Measurements from ENCODE around the gene IGSF9B. TPM values are rescaled to one million over a fixed set of nuclear protein-coding genes. Genes with fewer than 3 reads are reported as not detected.

IGSF9B gene
- total and polyA plus RNA-seq, 2 experiments from 2014 or later = 0.04 TPM; not detected in 1

DNA sequence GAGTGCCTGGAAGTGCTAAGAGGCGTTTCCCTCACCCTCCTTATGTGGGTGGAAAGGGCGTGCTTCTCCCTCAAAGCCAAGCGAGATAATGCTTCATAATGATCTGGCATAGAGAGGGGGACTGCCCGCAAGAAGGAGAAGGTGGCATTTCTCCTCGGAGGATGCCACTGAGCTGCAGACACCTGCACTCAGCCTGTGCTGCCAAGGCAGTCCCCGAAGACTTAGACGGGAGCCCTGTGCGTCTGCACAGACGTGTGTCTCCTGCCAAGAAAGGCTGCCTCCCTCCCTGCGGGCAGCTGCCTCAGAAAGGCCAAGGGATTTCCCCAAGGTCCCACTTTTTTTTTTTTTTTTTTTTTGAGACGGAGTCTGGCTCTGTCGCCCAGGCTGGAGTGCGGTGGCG, 63.4 kb downstream of the IGSF9B start:
- no peaks in the 10 kb centered on the region for H4K20me1 ChIP-seq (ENCODE audit: insufficient read depth)
- TF ChIP-seq EZH2 (IDR thresholded peaks at IDR 0.05; ENCODE audit: insufficient read depth, poor library complexity, severe bottlenecking) = no peak
- TF ChIP-seq EZH2phosphoT487 (IDR thresholded peaks at IDR 0.05; ENCODE audit: insufficient read depth, low read depth) = no peak
- no peak overlapping the region for H2AFZ ChIP-seq
- no peaks in the 10 kb centered on the region for H3F3A ChIP-seq (ENCODE audit: insufficient read depth)
- H3K79me2 ChIP-seq (ENCODE audit: insufficient read depth) = no peaks in the 10 kb centered on the region
- no peak overlapping the region for H3K4me2 ChIP-seq (ENCODE audit: unreplicated experiment)
- no peak for DNase-seq
- 40 to 48% methylated on average over 12 to 14 of the region's 14 CpGs for WGBS, 2 experiments (ENCODE audit: low coverage in 1 of 2, low lambda C conversion rate in 2 of 2, missing lambda C conversion rate in 2 of 2)
- no peaks in the 10 kb centered on the region for H3K36me3 ChIP-seq (ENCODE audit: low read depth)
- H3K9me2 ChIP-seq (ENCODE audit: insufficient read depth) = no peaks in the 10 kb centered on the region
- no peak overlapping the region for H3K4me3 ChIP-seq
- no peaks in the 10 kb centered on the region for H3K27me3 ChIP-seq (replicated peaks; ENCODE audit: insufficient read depth)
- H3K27ac ChIP-seq = no peak overlapping the region
- no peaks in the 10 kb centered on the region for H3K9me3 ChIP-seq (ENCODE audit: low read depth)
- in situ Hi-C loops (cut with MboI) = no loop called here
- no peaks in the 10 kb centered on the region for H3K4me1 ChIP-seq (ENCODE audit: insufficient read depth)
- H3K9ac ChIP-seq = no peak overlapping the region

DNA sequence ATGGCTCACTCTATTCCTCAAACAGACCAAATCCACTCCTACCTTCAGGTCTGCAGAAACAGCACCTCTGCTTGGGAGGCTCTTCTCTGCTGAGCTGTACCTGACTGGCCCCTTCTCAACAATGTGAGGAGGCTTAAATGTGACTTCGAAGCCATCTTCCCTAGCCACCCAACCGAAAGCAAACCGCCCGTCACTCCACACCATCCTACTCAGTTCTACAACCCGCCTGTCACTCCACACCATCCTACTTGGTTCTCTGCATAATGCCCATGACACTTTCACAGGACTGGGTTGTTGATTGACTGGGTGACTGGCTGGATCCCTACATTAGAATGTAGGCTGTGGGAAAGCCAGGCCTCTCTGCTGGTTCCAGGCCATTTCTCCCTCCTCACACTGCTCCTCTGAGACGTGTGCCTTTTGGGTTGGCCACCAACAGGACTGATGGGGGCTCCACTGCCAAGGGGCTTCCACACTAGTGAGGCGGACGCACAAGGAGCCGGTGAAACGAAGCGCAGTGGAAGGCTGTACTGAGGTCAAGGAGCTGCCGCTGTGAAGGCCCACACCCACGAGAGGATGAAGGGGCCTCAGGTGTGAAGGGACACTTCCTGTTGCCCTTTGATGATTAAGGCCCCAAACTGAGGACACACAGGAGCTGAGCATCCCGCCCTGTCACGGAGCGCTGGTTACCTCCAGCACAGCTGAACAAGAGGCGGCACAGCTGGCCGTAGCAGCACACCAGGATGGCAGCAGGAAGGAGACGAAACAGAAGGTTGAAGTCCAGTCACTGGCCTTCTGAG, 64.0 kb downstream of the IGSF9B start:
- Histone ChIP-seq H3K4me3 (no peak overlapping the region), H3K27ac (no peak overlapping the region), H3K9ac (no peak overlapping the region), H3K9me2 (ENCODE audit: insufficient read depth) (no peaks in the 10 kb centered on the region), H2AFZ (no peak overlapping the region), H3K36me3 (ENCODE audit: low read depth) (no peaks in the 10 kb centered on the region), H4K20me1 (ENCODE audit: insufficient read depth) (no peaks in the 10 kb centered on the region), H3K4me1 (ENCODE audit: insufficient read depth) (no peaks in the 10 kb centered on the region), H3K79me2 (ENCODE audit: insufficient read depth) (no peaks in the 10 kb centered on the region), H3F3A (ENCODE audit: insufficient read depth) (no peaks in the 10 kb centered on the region), H3K27me3 (replicated peaks; ENCODE audit: insufficient read depth) (no peaks in the 10 kb centered on the region), H3K4me2 (ENCODE audit: unreplicated experiment) (no peak overlapping the region), H3K9me3 (ENCODE audit: low read depth) (no peaks in the 10 kb centered on the region)
- TF ChIP-seq EZH2 (IDR thresholded peaks at IDR 0.05; ENCODE audit: insufficient read depth, poor library complexity, severe bottlenecking) (no peak), EZH2phosphoT487 (IDR thresholded peaks at IDR 0.05; ENCODE audit: insufficient read depth, low read depth) (no peak)
- in situ Hi-C loops (cut with MboI) = no loop called here
- WGBS, 2 experiments (ENCODE audit: low coverage in 1 of 2, low lambda C conversion rate in 2 of 2, missing lambda C conversion rate in 2 of 2) = 56% methylated on average over 19 of the region's 19 CpGs
- no peak for DNase-seq

DNA sequence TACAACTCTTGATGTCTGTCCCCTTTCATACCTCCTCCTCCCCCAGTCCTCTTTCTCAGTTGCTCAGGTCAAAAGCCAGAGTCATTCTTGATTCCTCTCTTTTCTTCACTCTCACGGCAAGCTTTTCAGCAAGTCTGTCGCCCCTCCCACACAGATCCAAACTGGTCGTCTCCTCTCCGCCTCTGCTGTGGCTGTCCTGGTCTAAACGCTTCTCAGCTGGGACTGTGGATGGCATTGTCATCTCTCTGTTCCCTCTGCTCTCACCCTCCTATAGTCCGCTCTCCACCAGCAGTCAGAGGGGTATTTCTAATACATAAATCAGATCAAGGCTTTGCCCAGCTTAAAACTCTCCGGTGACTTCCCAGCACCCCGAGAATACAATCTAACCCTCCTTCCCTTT, 64.6 kb downstream of the IGSF9B start:
- Histone ChIP-seq H3K9me3 (ENCODE audit: low read depth) (no peaks in the 10 kb centered on the region), H3K9ac (no peak overlapping the region), H3F3A (ENCODE audit: insufficient read depth) (no peaks in the 10 kb centered on the region), H4K20me1 (ENCODE audit: insufficient read depth) (no peaks in the 10 kb centered on the region), H3K79me2 (ENCODE audit: insufficient read depth) (no peaks in the 10 kb centered on the region), H3K4me2 (ENCODE audit: unreplicated experiment) (no peak overlapping the region), H3K27ac (no peak overlapping the region), H3K27me3 (replicated peaks; ENCODE audit: insufficient read depth) (no peaks in the 10 kb centered on the region), H3K4me1 (ENCODE audit: insufficient read depth) (no peaks in the 10 kb centered on the region), H3K4me3 (no peak overlapping the region), H3K9me2 (ENCODE audit: insufficient read depth) (no peaks in the 10 kb centered on the region), H3K36me3 (ENCODE audit: low read depth) (no peaks in the 10 kb centered on the region), H2AFZ (no peak overlapping the region)
- in situ Hi-C loops (cut with MboI) = no loop called here
- DNase-seq = no peak
- 25 to 42% methylated on average over 8 of the region's 8 CpGs for WGBS, 2 experiments (ENCODE audit: low coverage in 1 of 2, low lambda C conversion rate in 2 of 2, missing lambda C conversion rate in 2 of 2)
- no peak for TF ChIP-seq EZH2phosphoT487 (IDR thresholded peaks at IDR 0.05; ENCODE audit: insufficient read depth, low read depth)
- TF ChIP-seq EZH2 (IDR thresholded peaks at IDR 0.05; ENCODE audit: insufficient read depth, poor library complexity, severe bottlenecking) = no peak

DNA sequence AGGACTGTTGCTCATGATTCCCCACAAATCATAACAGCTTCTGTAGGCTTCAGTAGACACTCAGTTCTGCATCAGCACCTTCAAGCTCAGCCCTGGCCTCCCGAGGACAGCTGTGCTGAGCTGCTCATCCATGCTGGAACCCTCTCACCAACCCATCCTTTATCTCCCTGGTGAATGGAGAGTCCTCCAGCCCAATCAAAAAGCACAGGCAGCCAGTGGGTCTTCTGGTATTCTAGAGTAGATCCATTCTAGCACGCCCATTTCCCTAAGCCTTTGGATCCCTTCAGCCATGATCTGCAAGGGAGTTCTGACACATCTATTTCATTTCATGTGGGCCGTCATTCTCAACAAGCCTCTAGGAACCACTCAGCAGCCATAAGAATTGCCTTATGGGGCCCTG, 66.9 kb downstream of the IGSF9B start:
- H3K4me2 ChIP-seq (ENCODE audit: unreplicated experiment) = no peak overlapping the region
- no peaks in the 10 kb centered on the region for H4K20me1 ChIP-seq (ENCODE audit: insufficient read depth)
- H3K4me3 ChIP-seq = no peak overlapping the region
- 9 to 10% methylated on average over 3 of the region's 3 CpGs for WGBS, 2 experiments (ENCODE audit: low coverage in 1 of 2, low lambda C conversion rate in 2 of 2, missing lambda C conversion rate in 2 of 2)
- H3K79me2 ChIP-seq (ENCODE audit: insufficient read depth) = no peaks in the 10 kb centered on the region
- TF ChIP-seq EZH2 (IDR thresholded peaks at IDR 0.05; ENCODE audit: insufficient read depth, poor library complexity, severe bottlenecking) (no peak), EZH2phosphoT487 (IDR thresholded peaks at IDR 0.05; ENCODE audit: insufficient read depth, low read depth) (no peak)
- no peak for DNase-seq
- H3K9ac ChIP-seq = no peak overlapping the region
- H3K9me3 ChIP-seq (ENCODE audit: low read depth) = no peaks in the 10 kb centered on the region
- H3K27me3 ChIP-seq (replicated peaks; ENCODE audit: insufficient read depth) = no peaks in the 10 kb centered on the region
- no peak overlapping the region for H3K27ac ChIP-seq
- no peaks in the 10 kb centered on the region for H3K4me1 ChIP-seq (ENCODE audit: insufficient read depth)
- no peaks in the 10 kb centered on the region for H3F3A ChIP-seq (ENCODE audit: insufficient read depth)
- no peak overlapping the region for H2AFZ ChIP-seq
- no peaks in the 10 kb centered on the region for H3K9me2 ChIP-seq (ENCODE audit: insufficient read depth)
- in situ Hi-C loops (cut with MboI) = no loop called here
- H3K36me3 ChIP-seq (ENCODE audit: low read depth) = no peaks in the 10 kb centered on the region
